ENCODE results near the gene ARHGAP10. TPM values are rescaled to one million over a fixed set of nuclear protein-coding genes. Genes with fewer than 3 reads are reported as not detected.
"Not testable (repeated sequence)": the region's sequence is repeated elsewhere in the genome, so short reads cannot be mapped to it uniquely, and the experiment has no call there.

Gene ARHGAP10
- total RNA-seq, 1 experiment from 2014 or later: 11.7 TPM

- intact Hi-C loops (cut with micrococcal nuclease; ENCODE audit: unreplicated experiment) (no loop called here), in situ Hi-C loops (cut with HindIII; ENCODE audit: low pct_unique_long_range_greater_than_20kb, low sequenced_read_pairs) (no loop called here)
- H3K4me3 ChIP-seq (ENCODE audit: low read depth in 2 of 2, low read length in 2 of 2): no peak overlapping the region
- CTCF ChIA-PET: no interaction called here
- H3K27me3 ChIP-seq (ENCODE audit: control insufficient read depth, insufficient read depth, low read length): no peaks in the 10 kb centered on the region
- TF ChIP-seq, protein P1, sequence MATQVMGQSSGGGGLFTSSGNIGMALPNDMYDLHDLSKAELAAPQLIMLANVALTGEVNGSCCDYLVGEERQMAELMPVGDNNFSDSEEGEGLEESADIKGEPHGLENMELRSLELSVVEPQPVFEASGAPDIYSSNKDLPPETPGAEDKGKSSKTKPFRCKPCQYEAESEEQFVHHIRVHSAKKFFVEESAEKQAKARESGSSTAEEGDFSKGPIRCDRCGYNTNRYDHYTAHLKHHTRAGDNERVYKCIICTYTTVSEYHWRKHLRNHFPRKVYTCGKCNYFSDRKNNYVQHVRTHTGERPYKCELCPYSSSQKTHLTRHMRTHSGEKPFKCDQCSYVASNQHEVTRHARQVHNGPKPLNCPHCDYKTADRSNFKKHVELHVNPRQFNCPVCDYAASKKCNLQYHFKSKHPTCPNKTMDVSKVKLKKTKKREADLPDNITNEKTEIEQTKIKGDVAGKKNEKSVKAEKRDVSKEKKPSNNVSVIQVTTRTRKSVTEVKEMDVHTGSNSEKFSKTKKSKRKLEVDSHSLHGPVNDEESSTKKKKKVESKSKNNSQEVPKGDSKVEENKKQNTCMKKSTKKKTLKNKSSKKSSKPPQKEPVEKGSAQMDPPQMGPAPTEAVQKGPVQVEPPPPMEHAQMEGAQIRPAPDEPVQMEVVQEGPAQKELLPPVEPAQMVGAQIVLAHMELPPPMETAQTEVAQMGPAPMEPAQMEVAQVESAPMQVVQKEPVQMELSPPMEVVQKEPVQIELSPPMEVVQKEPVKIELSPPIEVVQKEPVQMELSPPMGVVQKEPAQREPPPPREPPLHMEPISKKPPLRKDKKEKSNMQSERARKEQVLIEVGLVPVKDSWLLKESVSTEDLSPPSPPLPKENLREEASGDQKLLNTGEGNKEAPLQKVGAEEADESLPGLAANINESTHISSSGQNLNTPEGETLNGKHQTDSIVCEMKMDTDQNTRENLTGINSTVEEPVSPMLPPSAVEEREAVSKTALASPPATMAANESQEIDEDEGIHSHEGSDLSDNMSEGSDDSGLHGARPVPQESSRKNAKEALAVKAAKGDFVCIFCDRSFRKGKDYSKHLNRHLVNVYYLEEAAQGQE (IDR thresholded peaks at IDR 0.05; ENCODE audit: insufficient read depth in 1 of 2, low read depth in 2 of 2, low read length in 1 of 2): no peak
- no peak for TF ChIP-seq SIN3A (IDR thresholded peaks at IDR 0.05; ENCODE audit: borderline replicate concordance, insufficient read depth, low read depth, low read length)
- no peak for TF ChIP-seq POLR2AphosphoS5 (IDR thresholded peaks at IDR 0.05; ENCODE audit: low read depth, low read length)
- no peak for TF ChIP-seq CTCF (IDR thresholded peaks at IDR 0.05)
- TF ChIP-seq TCF7L2 (IDR thresholded peaks at IDR 0.05; ENCODE audit: low read depth, low read length): no peak
- H3K9me3 ChIP-seq (ENCODE audit: control insufficient read depth, insufficient read depth, low read depth, low read length): no peaks in the 10 kb centered on the region
- H3K36me3 ChIP-seq (ENCODE audit: control insufficient read depth, insufficient read depth, low read length): no peaks in the 10 kb centered on the region
- ATAC-seq (no peak), DNase-seq (ENCODE audit: low read depth, low spot score) (no peak)
- H3K4me1 ChIP-seq (ENCODE audit: control insufficient read depth, insufficient read depth, low read length): no peaks in the 10 kb centered on the region
- no peak overlapping the region for H3K27ac ChIP-seq (ENCODE audit: low read length)
- BruUV-seq (replicated peaks): no TSS peak
- POLR2A ChIA-PET: no interaction called here
Observed at GRCh38 chr4:148081267-148081666, 349.4 kb downstream of the ARHGAP10 start.

- no TSS peak for BruUV-seq (replicated peaks)
Observed at GRCh38 chr4:148081745-148082144, 349.9 kb downstream of the ARHGAP10 start.

GRCh38 chr4:148083073-148083472 lies 351.2 kb downstream of the ARHGAP10 start:
- ATAC-seq; POLR2A ChIA-PET; H3K9me3 ChIP-seq (ENCODE audit: control insufficient read depth, insufficient read depth, low read depth, low read length); intact Hi-C loops (cut with micrococcal nuclease; ENCODE audit: unreplicated experiment); BruUV-seq (replicated peaks); H3K4me1 ChIP-seq (ENCODE audit: control insufficient read depth, insufficient read depth, low read length); H3K27me3 ChIP-seq (ENCODE audit: control insufficient read depth, insufficient read depth, low read length); in situ Hi-C loops (cut with HindIII; ENCODE audit: low pct_unique_long_range_greater_than_20kb, low sequenced_read_pairs); CTCF ChIA-PET; H3K27ac ChIP-seq (ENCODE audit: low read length); H3K4me3 ChIP-seq (ENCODE audit: low read depth in 2 of 2, low read length in 2 of 2); DNase-seq (ENCODE audit: low read depth, low spot score); H3K36me3 ChIP-seq (ENCODE audit: control insufficient read depth, insufficient read depth, low read length): not testable (repeated sequence)

More at GRCh38 chr4:148081745-148082144, 349.9 kb downstream of the ARHGAP10 start:
- no peak for DNase-seq (ENCODE audit: low read depth, low spot score)
- TF ChIP-seq CTCF (IDR thresholded peaks at IDR 0.05) (no peak), SIN3A (IDR thresholded peaks at IDR 0.05; ENCODE audit: borderline replicate concordance, insufficient read depth, low read depth, low read length) (no peak), TCF7L2 (IDR thresholded peaks at IDR 0.05; ENCODE audit: low read depth, low read length) (no peak), POLR2AphosphoS5 (IDR thresholded peaks at IDR 0.05; ENCODE audit: low read depth, low read length) (no peak)
- TF ChIP-seq, protein P1 (IDR thresholded peaks at IDR 0.05; ENCODE audit: insufficient read depth in 1 of 2, low read depth in 2 of 2, low read length in 1 of 2): no peak
- ChIA-PET CTCF (no interaction called here), POLR2A (no interaction called here)
- Histone ChIP-seq H3K4me3 (ENCODE audit: low read depth in 2 of 2, low read length in 2 of 2) (no peak overlapping the region), H3K36me3 (ENCODE audit: control insufficient read depth, insufficient read depth, low read length) (no peaks in the 10 kb centered on the region), H3K4me1 (ENCODE audit: control insufficient read depth, insufficient read depth, low read length) (no peaks in the 10 kb centered on the region), H3K27ac (ENCODE audit: low read length) (no peak overlapping the region), H3K9me3 (ENCODE audit: control insufficient read depth, insufficient read depth, low read depth, low read length) (no peaks in the 10 kb centered on the region), H3K27me3 (ENCODE audit: control insufficient read depth, insufficient read depth, low read length) (no peaks in the 10 kb centered on the region)
- in situ Hi-C loops (cut with HindIII; ENCODE audit: low pct_unique_long_range_greater_than_20kb, low sequenced_read_pairs) (no loop called here), intact Hi-C loops (cut with micrococcal nuclease; ENCODE audit: unreplicated experiment) (no loop called here)
- ATAC-seq: no peak

Data from Panc1 (cell line).